Measurements from ENCODE around the gene C2.

C2 gene

GRCh38 chr6:31952890-31953289, 25.4 kb downstream of the C2 start:
- H3K4me3 ChIP-seq (ENCODE audit: low read length) = no peak overlapping the region
- TF ChIP-seq CTCF (IDR thresholded peaks at IDR 0.05; ENCODE audit: insufficient read depth, low read depth, low read length, missing control alignments) = no peak
- DNase-seq (ENCODE audit: low read depth) = no peak

GRCh38 chr6:31954511-31954910, 27.0 kb downstream of the C2 start:
- TF ChIP-seq CTCF (IDR thresholded peaks at IDR 0.05; ENCODE audit: insufficient read depth, low read depth, low read length, missing control alignments) = no peak
- DNase-seq (ENCODE audit: low read depth) = no peak
- H3K4me3 ChIP-seq (ENCODE audit: low read length) = no peak overlapping the region

- TF ChIP-seq CTCF (IDR thresholded peaks at IDR 0.05; ENCODE audit: insufficient read depth, low read depth, low read length, missing control alignments) = no peak
- H3K4me3 ChIP-seq (ENCODE audit: low read length) = no peak overlapping the region
- DNase-seq (ENCODE audit: low read depth) = no peak
Measured at GRCh38 chr6:31956796-31957195, 29.3 kb downstream of the C2 start.

- DNase-seq (ENCODE audit: low read depth) = no peak
- peak overlapping the region; percentile 100 for H3K4me3 ChIP-seq (ENCODE audit: low read length)
- no peak for TF ChIP-seq CTCF (IDR thresholded peaks at IDR 0.05; ENCODE audit: insufficient read depth, low read depth, low read length, missing control alignments)
Measured at GRCh38 chr6:31958412-31958740, 30.9 kb downstream of the C2 start.

- TF ChIP-seq CTCF (IDR thresholded peaks at IDR 0.05; ENCODE audit: insufficient read depth, low read depth, low read length, missing control alignments) = no peak
- DNase-seq (ENCODE audit: low read depth) = peak; percentile 99
- peak within 1 kb of the TSS; percentile 100 for H3K4me3 ChIP-seq (ENCODE audit: low read length)
Measured at GRCh38 chr6:31958741-31959739, 31.5 kb downstream of the C2 start, which contains the start of the genes NELFE and SKIC2. Gene NELFE (minus strand): TSS chr6:31958971. CDS start chr6:31958446, 525 bp downstream. Gene SKIC2 (plus strand): TSS chr6:31959175. CDS start chr6:31959193, 18 bp downstream.

GRCh38 chr6:31961616-31962015, 34.1 kb downstream of the C2 start:
- H3K4me3 ChIP-seq (ENCODE audit: low read length) = no peak overlapping the region
- DNase-seq (ENCODE audit: low read depth) = no peak
- no peak for TF ChIP-seq CTCF (IDR thresholded peaks at IDR 0.05; ENCODE audit: insufficient read depth, low read depth, low read length, missing control alignments)
